ENCODE results near the gene KLRD1. TPM values are rescaled to one million over a fixed set of nuclear protein-coding genes. Genes with fewer than 3 reads are reported as not detected.

KLRD1 gene
- total and polyA plus RNA-seq, 2 donors (not counting 1 experiment from before 2014, with no cell fraction given): 0.06 to 0.17 TPM

DNA sequence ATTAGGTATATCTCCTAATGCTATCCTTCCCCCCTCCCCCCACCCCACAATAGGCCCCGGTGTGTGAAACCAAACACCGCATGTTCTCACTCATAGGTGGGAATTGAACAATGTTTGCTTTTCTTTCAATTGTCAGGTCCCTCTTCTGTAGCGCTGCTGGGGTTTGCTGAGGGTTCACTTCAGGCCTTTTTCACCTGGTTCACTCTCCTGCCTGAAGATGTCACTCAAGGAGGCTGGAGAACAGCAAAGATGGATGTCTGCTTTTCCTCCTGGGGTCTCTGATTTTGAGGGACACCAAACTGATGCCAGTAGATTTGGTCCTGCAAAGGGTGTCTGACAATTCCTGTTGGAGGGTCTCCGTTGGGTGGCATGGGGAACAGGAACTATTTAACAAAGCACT lies 46.4 kb downstream of the KLRD1 start:
- DNase-seq (ENCODE audit: low read depth in 2 of 2): no peak
- no peak overlapping the region for H3K27ac ChIP-seq (ENCODE audit: insufficient read depth, low read length)
- H4K20me1 ChIP-seq (ENCODE audit: control insufficient read depth, extremely low read depth, insufficient read depth, low read length): no peaks in the 10 kb centered on the region
- no peak for TF ChIP-seq EZH2 (IDR thresholded peaks at IDR 0.05; ENCODE audit: low read length, missing control alignments)
- TF ChIP-seq, protein P1, sequence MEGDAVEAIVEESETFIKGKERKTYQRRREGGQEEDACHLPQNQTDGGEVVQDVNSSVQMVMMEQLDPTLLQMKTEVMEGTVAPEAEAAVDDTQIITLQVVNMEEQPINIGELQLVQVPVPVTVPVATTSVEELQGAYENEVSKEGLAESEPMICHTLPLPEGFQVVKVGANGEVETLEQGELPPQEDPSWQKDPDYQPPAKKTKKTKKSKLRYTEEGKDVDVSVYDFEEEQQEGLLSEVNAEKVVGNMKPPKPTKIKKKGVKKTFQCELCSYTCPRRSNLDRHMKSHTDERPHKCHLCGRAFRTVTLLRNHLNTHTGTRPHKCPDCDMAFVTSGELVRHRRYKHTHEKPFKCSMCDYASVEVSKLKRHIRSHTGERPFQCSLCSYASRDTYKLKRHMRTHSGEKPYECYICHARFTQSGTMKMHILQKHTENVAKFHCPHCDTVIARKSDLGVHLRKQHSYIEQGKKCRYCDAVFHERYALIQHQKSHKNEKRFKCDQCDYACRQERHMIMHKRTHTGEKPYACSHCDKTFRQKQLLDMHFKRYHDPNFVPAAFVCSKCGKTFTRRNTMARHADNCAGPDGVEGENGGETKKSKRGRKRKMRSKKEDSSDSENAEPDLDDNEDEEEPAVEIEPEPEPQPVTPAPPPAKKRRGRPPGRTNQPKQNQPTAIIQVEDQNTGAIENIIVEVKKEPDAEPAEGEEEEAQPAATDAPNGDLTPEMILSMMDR (conservative IDR thresholded peaks at IDR 0.05 in 1 of 2, IDR thresholded peaks at IDR 0.05 in 1 of 2; ENCODE audit: low read depth in 1 of 2, low read length in 2 of 2): no peak
- H3K36me3 ChIP-seq (ENCODE audit: control insufficient read depth, insufficient read depth, low read length): no peaks in the 10 kb centered on the region
- H2AFZ ChIP-seq (ENCODE audit: low read length): no peak overlapping the region
- H3K4me2 ChIP-seq (ENCODE audit: extremely low read depth, insufficient read depth, low read length): no peak overlapping the region
- H3K27me3 ChIP-seq (ENCODE audit: control insufficient read depth, insufficient read depth, low read length): no peaks in the 10 kb centered on the region
- H3K9me3 ChIP-seq (ENCODE audit: control insufficient read depth, insufficient read depth, low read depth, low read length): no peaks in the 10 kb centered on the region
- H3K4me3 ChIP-seq (replicated peaks in 1 of 4; ENCODE audit: control extremely low read depth in 1 of 4, insufficient read depth in 1 of 4, low read depth in 3 of 4, low read length in 4 of 4): no peak overlapping the region
- no peaks in the 10 kb centered on the region for H3K79me2 ChIP-seq (ENCODE audit: control insufficient read depth, insufficient read depth, low read length)
- H3K4me1 ChIP-seq (ENCODE audit: control insufficient read depth, extremely low read depth, insufficient read depth, low read length): no peaks in the 10 kb centered on the region
- no peak overlapping the region for H3K9ac ChIP-seq (ENCODE audit: insufficient read depth, low read length)

DNA sequence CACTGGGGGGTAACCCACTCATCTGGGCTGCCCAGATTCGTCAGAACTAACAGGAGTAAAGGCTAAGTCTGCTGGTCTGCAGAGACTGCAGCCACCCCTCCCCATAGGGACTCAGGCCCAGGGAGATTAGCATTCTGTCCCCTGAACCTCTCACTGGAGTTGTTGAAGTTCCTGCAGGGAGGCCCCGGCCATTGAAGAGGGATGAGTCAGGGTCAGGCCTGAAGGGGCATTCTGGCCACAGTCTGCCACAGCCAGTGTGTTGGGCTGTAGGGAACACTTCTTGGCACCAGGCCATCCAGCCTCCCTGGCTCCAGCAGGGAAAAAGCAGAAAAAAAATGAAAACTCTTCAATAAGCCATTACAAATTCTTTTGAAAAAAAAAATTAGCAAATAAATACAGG lies 46.8 kb downstream of the KLRD1 start:
- Histone ChIP-seq H2AFZ (ENCODE audit: low read length) (no peak overlapping the region), H3K79me2 (ENCODE audit: control insufficient read depth, insufficient read depth, low read length) (no peaks in the 10 kb centered on the region), H3K27ac (ENCODE audit: insufficient read depth, low read length) (no peak overlapping the region), H3K9ac (ENCODE audit: insufficient read depth, low read length) (no peak overlapping the region), H3K4me3 (replicated peaks in 1 of 4; ENCODE audit: control extremely low read depth in 1 of 4, insufficient read depth in 1 of 4, low read depth in 3 of 4, low read length in 4 of 4) (no peak overlapping the region), H4K20me1 (ENCODE audit: control insufficient read depth, extremely low read depth, insufficient read depth, low read length) (no peaks in the 10 kb centered on the region), H3K4me2 (ENCODE audit: extremely low read depth, insufficient read depth, low read length) (no peak overlapping the region), H3K36me3 (ENCODE audit: control insufficient read depth, insufficient read depth, low read length) (no peaks in the 10 kb centered on the region), H3K4me1 (ENCODE audit: control insufficient read depth, extremely low read depth, insufficient read depth, low read length) (no peaks in the 10 kb centered on the region), H3K9me3 (ENCODE audit: control insufficient read depth, insufficient read depth, low read depth, low read length) (no peaks in the 10 kb centered on the region), H3K27me3 (ENCODE audit: control insufficient read depth, insufficient read depth, low read length) (no peaks in the 10 kb centered on the region)
- peak in 1 of 2 donors; percentile 37 for DNase-seq (ENCODE audit: low read depth in 2 of 2)
- TF ChIP-seq, protein P1 (conservative IDR thresholded peaks at IDR 0.05 in 1 of 2, IDR thresholded peaks at IDR 0.05 in 1 of 2; ENCODE audit: low read depth in 1 of 2, low read length in 2 of 2): no peak
- no peak for TF ChIP-seq EZH2 (IDR thresholded peaks at IDR 0.05; ENCODE audit: low read length, missing control alignments)

DNA sequence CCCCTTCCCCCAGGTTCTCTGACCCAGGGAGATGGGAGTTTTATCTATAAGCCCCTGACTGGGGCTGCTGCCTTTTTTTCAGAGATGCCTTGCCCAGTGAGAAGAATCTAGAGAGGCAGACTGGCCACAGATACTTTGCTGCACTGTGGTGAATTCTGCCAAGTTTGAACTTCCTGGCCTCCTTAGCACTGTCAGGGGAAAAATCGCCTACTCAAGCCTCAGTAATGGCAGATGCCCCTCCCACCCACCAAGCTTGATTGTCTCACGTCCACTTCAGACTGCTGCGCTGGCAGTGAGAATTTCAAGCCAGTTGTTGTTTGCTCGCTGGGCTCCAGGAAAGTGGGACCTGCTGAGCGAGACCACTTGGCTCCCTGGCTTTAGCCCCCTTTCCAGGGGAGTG lies 50.5 kb downstream of the KLRD1 start:
- no peak for DNase-seq (ENCODE audit: low read depth in 2 of 2)
- TF ChIP-seq, protein P1 (conservative IDR thresholded peaks at IDR 0.05 in 1 of 2, IDR thresholded peaks at IDR 0.05 in 1 of 2; ENCODE audit: low read depth in 1 of 2, low read length in 2 of 2): no peak
- no peak for TF ChIP-seq EZH2 (IDR thresholded peaks at IDR 0.05; ENCODE audit: low read length, missing control alignments)
- no peak overlapping the region for H2AFZ ChIP-seq (ENCODE audit: low read length)

More for the DNA sequence above, 50.5 kb downstream of the KLRD1 start:
- Histone ChIP-seq H3K9ac (ENCODE audit: insufficient read depth, low read length) (no peak overlapping the region), H3K4me3 (replicated peaks in 1 of 4; ENCODE audit: control extremely low read depth in 1 of 4, insufficient read depth in 1 of 4, low read depth in 3 of 4, low read length in 4 of 4) (no peak overlapping the region), H3K36me3 (ENCODE audit: control insufficient read depth, insufficient read depth, low read length) (no peaks in the 10 kb centered on the region), H4K20me1 (ENCODE audit: control insufficient read depth, extremely low read depth, insufficient read depth, low read length) (no peaks in the 10 kb centered on the region), H3K9me3 (ENCODE audit: control insufficient read depth, insufficient read depth, low read depth, low read length) (no peaks in the 10 kb centered on the region), H3K4me2 (ENCODE audit: extremely low read depth, insufficient read depth, low read length) (no peak overlapping the region), H3K27me3 (ENCODE audit: control insufficient read depth, insufficient read depth, low read length) (no peaks in the 10 kb centered on the region), H3K79me2 (ENCODE audit: control insufficient read depth, insufficient read depth, low read length) (no peaks in the 10 kb centered on the region), H3K27ac (ENCODE audit: insufficient read depth, low read length) (no peak overlapping the region), H3K4me1 (ENCODE audit: control insufficient read depth, extremely low read depth, insufficient read depth, low read length) (no peaks in the 10 kb centered on the region)
